A673 (cell line): Measurements from ENCODE around the gene PACRG. TPM values are rescaled to one million over a fixed set of nuclear protein-coding genes. Genes with fewer than 3 reads are reported as not detected.
A peak's percentile ranks its signal among the peaks of the same experiment; 100 is the strongest.

Source experiments
- BruUV-seq: library from RNA; stranded (reverse); fragments of 400-500 nt; replicated peaks from 2 replicates; lab custom pipeline; 2021; lab: Mats Ljungman, UMichigan
- CTCF ChIA-PET: fragments of 300-600 bp; sonication (Branson Sonifier 250); formaldehyde crosslinking; loops from one replicate; lab custom pipeline; 2022; ENCODE audit warnings: antibody characterized with exemption; lab: Charles Lee
- POLR2A ChIA-PET: fragments of 300-600 bp; sonication (Branson Sonifier 250); formaldehyde crosslinking; loops from one replicate; lab custom pipeline; 2022; ENCODE audit warnings: antibody characterized with exemption; ENCODE audit not compliant: low non-redundant PET; lab: Charles Lee
- DNase-seq: peaks from one replicate; pipeline ENCODE4 v3.0.0-alpha.2; 2015; ENCODE audit warnings: low spot score
- H3K27ac ChIP-seq: fragments of 200-600 bp; sonication (generic); 2 replicates; pipeline ENCODE4 v1.5.1; 2016; ENCODE audit warnings: mixed run types, low read depth, mild to moderate bottlenecking, mixed read lengths, antibody characterized with exemption, low read length; ENCODE audit not compliant: poor library complexity, severe bottlenecking
- H3K27me3 ChIP-seq: fragments of 200-600 bp; sonication (generic); replicated peaks from 2 replicates; pipeline ENCODE4 v1.6.1; 2017; ENCODE audit warnings: mixed run types, low read depth, mild to moderate bottlenecking, mixed read lengths, antibody characterized with exemption, low read length; ENCODE audit not compliant: insufficient read depth, poor library complexity
- H3K36me3 ChIP-seq: fragments of 200-600 bp; sonication (generic); 2 replicates; pipeline ENCODE4 v1.6.1; 2016; ENCODE audit warnings: mixed run types, mild to moderate bottlenecking, mixed read lengths, antibody characterized with exemption, low read length; ENCODE audit not compliant: insufficient read depth, poor library complexity, severe bottlenecking
- H3K4me1 ChIP-seq: fragments of 200-600 bp; sonication (generic); 2 replicates; pipeline ENCODE4 v1.6.1; 2017; ENCODE audit warnings: mixed run types, mild to moderate bottlenecking, mixed read lengths, antibody characterized with exemption, low read length; ENCODE audit not compliant: insufficient read depth, poor library complexity, severe bottlenecking
- H3K4me3 ChIP-seq: fragments of 200-600 bp; sonication (generic); 2 replicates; pipeline ENCODE4 v1.5.1; 2016; ENCODE audit warnings: low read depth, mixed run types, mild to moderate bottlenecking, mixed read lengths, low read length; ENCODE audit not compliant: poor library complexity, severe bottlenecking
- H3K9me3 ChIP-seq: fragments of 200-600 bp; sonication (generic); 2 replicates; pipeline ENCODE4 v1.6.1; 2016; ENCODE audit warnings: mixed run types, low read depth, mild to moderate bottlenecking, mixed read lengths, antibody characterized with exemption, low read length; ENCODE audit not compliant: poor library complexity, severe bottlenecking
- CTCF ChIP-seq: fragments of 300-800, 200-600 bp; sonication (generic); conservative IDR thresholded peaks from 2 replicates; pipeline ENCODE4 v1.5.1; 2017; ENCODE audit warnings: low read depth, mild to moderate bottlenecking, antibody characterized with exemption, low read length, moderate library complexity, mixed read lengths
- EZH2 ChIP-seq: fragments of 200-600 bp; sonication (generic); IDR thresholded peaks from 2 replicates; pipeline ENCODE4 v1.6.1; 2017; ENCODE audit warnings: borderline replicate concordance, low read depth, mild to moderate bottlenecking, mixed read lengths, antibody characterized with exemption, low read length; ENCODE audit not compliant: poor library complexity, severe bottlenecking
- intact Hi-C: fragments of 100-400 bp; cut with micrococcal nuclease; formaldehyde crosslinking; loops from one replicate; pipeline ENCODE4 v1.10.0; 2022; ENCODE audit not compliant: unreplicated experiment
- total RNA-seq: library from RNA; stranded (reverse); gene quantifications from 2 replicates; pipeline ENCODE4 v1.2.3, GENCODE V29; 2021

The PACRG gene
- total RNA-seq, 1 experiment from 2014 or later: not detected

- CTCF ChIA-PET: no interaction called here
- POLR2A ChIA-PET: no interaction called here
- BruUV-seq: no TSS peak
These were observed 176.4 kb downstream of the PACRG start for GRCh38 chr6:162904069-162904663.

GRCh38 chr6:162906479-162906878, 178.7 kb downstream of the PACRG start:
- no TSS peak for BruUV-seq
- intact Hi-C loops: no loop called here
- peaks cover 5% of the 10 kb centered on the region for H3K4me1 ChIP-seq
- no peak for TF ChIP-seq EZH2
- H3K9me3 ChIP-seq: no peaks in the 10 kb centered on the region
- no peak overlapping the region for H3K4me3 ChIP-seq
- no peak overlapping the region for H3K27ac ChIP-seq
- ChIA-PET POLR2A (no interaction called here), CTCF (interaction anchor here (0.6 kb wide), 1 partner anchor 1050 kb away, joined by 4 read pairs; no protein-coding TSS in a partner anchor)
- no peak for DNase-seq
- H3K36me3 ChIP-seq: no peaks in the 10 kb centered on the region
- H3K27me3 ChIP-seq: no peaks in the 10 kb centered on the region

More at GRCh38 chr6:162904069-162904663, 176.4 kb downstream of the PACRG start:
- Histone ChIP-seq H3K36me3 (no peaks in the 10 kb centered on the region), H3K9me3 (no peaks in the 10 kb centered on the region), H3K4me3 (no peak overlapping the region), H3K4me1 (peaks cover 5% of the 10 kb centered on the region), H3K27me3 (no peaks in the 10 kb centered on the region), H3K27ac (no peak overlapping the region)
- TF ChIP-seq CTCF (no peak), EZH2 (no peak)
- DNase-seq: no peak
- intact Hi-C loops: no loop called here

DNA sequence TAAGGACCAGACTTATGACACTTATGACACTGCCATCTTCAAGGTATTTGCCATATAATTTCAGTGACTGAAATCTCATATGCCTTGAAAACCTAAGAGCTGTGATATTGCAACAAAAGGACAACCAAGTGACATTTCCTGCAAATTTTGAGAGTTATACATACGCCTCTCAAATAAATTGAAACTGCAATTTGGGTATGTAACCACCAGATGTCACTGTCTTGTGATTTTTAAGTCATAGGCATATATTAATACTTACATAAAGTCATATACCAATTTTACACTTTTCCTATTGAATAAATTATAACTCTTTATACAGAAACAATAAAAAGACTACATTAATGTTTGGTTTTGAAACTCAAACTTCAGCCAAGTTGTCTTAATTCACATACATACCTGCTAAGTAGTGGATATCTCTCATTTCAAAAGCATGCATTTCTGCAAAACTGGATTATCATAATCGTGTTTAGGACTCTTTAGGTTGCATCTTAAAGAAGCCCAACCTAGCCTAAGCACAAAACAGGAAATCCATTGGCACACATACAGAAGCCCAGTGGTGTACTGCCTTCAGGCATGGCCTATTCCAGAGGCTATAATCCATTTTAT, 180.2 kb downstream of the PACRG start:
- BruUV-seq: no TSS peak
- H3K27me3 ChIP-seq: no peaks in the 10 kb centered on the region
- H3K36me3 ChIP-seq: no peaks in the 10 kb centered on the region
- POLR2A ChIA-PET: no interaction called here
- H3K27ac ChIP-seq: no peak overlapping the region
- DNase-seq: no peak
- CTCF ChIA-PET: no interaction called here
- H3K4me1 ChIP-seq: no peaks in the 10 kb centered on the region
- H3K4me3 ChIP-seq: no peak overlapping the region
- H3K9me3 ChIP-seq: no peaks in the 10 kb centered on the region
- peak; percentile 56 for TF ChIP-seq CTCF
- no peak for TF ChIP-seq EZH2
- intact Hi-C loops: no loop called here
